Astrocyte (in vitro differentiated cells and primary cell): ENCODE data around the gene DSG3.

ENCODE experiments used
- CTCF ChIP-seq: IDR thresholded peaks from 2 replicates; pipeline ENCODE4 v1.5.1; 2011; ENCODE audit warnings: low read depth, mild to moderate bottlenecking, inconsistent platforms, low read length, moderate library complexity; ENCODE audit not compliant: insufficient read depth
- EZH2 ChIP-seq: IDR thresholded peaks from 2 replicates; pipeline ENCODE4 v1.6.1; 2012; ENCODE audit warnings: mild to moderate bottlenecking, low read length, inconsistent platforms; ENCODE audit not compliant: insufficient read depth

- TF ChIP-seq CTCF (no peak), EZH2 (no peak)
These were observed 46.4 kb downstream of the DSG3 start for GRCh38 chr18:31493941-31494340.
